Left lung (tissue), 10 donors: Measurements from ENCODE around the gene CAMK2G. TPM values are rescaled to one million over a fixed set of nuclear protein-coding genes. Genes with fewer than 3 reads are reported as not detected.

Source experiments
- ATAC-seq: fragments of 200-7000 bp; cut with Tn5 transposase; one replicate; pipeline ENCODE4 v1.9.1; 2020; ENCODE audit warnings: moderate library complexity
- DNase-seq, 4 donors: peaks; one replicate each; pipeline ENCODE4 v3.0.0-alpha.2; 2013 to 2020
- H3K27ac ChIP-seq, 2 donors: fragments of 200-600 bp; sonication (generic) in 1 of 2; one replicate each; pipeline versions ENCODE4 v1.5.0 to v1.8.0; 2020 to 2021
- H3K27me3 ChIP-seq, 2 donors: fragments of 200-600 bp; sonication (generic) in 1 of 2; one replicate each; pipeline versions ENCODE4 v1.5.0 to v1.8.0; 2020 to 2021
- H3K36me3 ChIP-seq, 2 donors: fragments of 200-600 bp; sonication (generic) in 1 of 2; one replicate each; pipeline versions ENCODE4 v1.5.0 to v1.8.0; 2020 to 2021
- H3K4me1 ChIP-seq, 2 donors: fragments of 200-600 bp; one replicate each; pipeline ENCODE4 v1.8.0; 2021
- H3K4me3 ChIP-seq, 2 donors: fragments of 200-600 bp; sonication (generic) in 1 of 2; one replicate each; pipeline versions ENCODE4 v1.5.0 to v1.8.0; 2020 to 2021; ENCODE audit warnings: mild to moderate bottlenecking in 1 of 2
- H3K9me3 ChIP-seq, 2 donors: fragments of 200-600 bp; sonication (generic) in 1 of 2; one replicate each; pipeline versions ENCODE4 v1.5.0 to v1.8.0; 2020 to 2021
- CTCF ChIP-seq, 2 donors: fragments of 200-600 bp; sonication (generic) in 1 of 2; IDR thresholded peaks; one replicate each; pipeline versions ENCODE4 v1.5.0 to v1.8.0; 2021; ENCODE audit warnings: antibody characterized with exemption in 2 of 2
- intact Hi-C, 2 donors: fragments of 100-400 bp; cut with DNase I; formaldehyde crosslinking; loops; one replicate each; pipeline versions ENCODE4 v1.11.2 to v1.14.2; 2022
- polyA plus RNA-seq, 6 donors: library from polyadenylated mRNA; unstranded; fragments of 120-200 nt; gene quantifications; one replicate each; pipeline ENCODE4 v1.2.1, GENCODE V29; 2013; ENCODE audit not compliant: insufficient read length in 6 of 6
- total RNA-seq, 2 donors: library from RNA; stranded (reverse); fragmentation: NEBNext Ultra II Directional; extraction: Animal tissue kit (Norgen Biotek cat#: 25700); gene quantifications; one replicate each; pipeline ENCODE4 v1.2.1, GENCODE V29; 2021
- donor health status: DM: no; HTN: yes; CAD: no.
- donor health status: DM: no; HTN: no; CAD: no.

The CAMK2G gene
- total and polyA plus RNA-seq, 8 donors: 28.9 to 44.5 (median 35.4) TPM

GRCh38 chr10:73873142-73873837 is 1.1 kb downstream of the CAMK2G start:
- no peaks in the 10 kb centered on the region for H3K27me3 ChIP-seq
- peak overlapping the region; percentile 72 to 73 for H3K4me3 ChIP-seq
- peaks cover 15 to 56% of the 10 kb centered on the region in 2 donors for H3K4me1 ChIP-seq
- no peak for DNase-seq
- TF ChIP-seq CTCF (IDR thresholded peaks at IDR 0.05): no peak
- H3K27ac ChIP-seq: peak overlapping the region in 1 of 2 donors; percentile 80
- H3K9me3 ChIP-seq: no peaks in the 10 kb centered on the region
- no peak for ATAC-seq
- peaks cover 0 to 11% of the 10 kb centered on the region in 2 donors for H3K36me3 ChIP-seq
- intact Hi-C loops: no loop called here

GRCh38 chr10:73872190-73872710 is 2.1 kb downstream of the CAMK2G start:
- Histone ChIP-seq H3K9me3 (no peaks in the 10 kb centered on the region), H3K4me3 (peak overlapping the region in 1 of 2 donors; percentile 73), H3K36me3 (peaks cover 0 to 15% of the 10 kb centered on the region in 2 donors), H3K27me3 (no peaks in the 10 kb centered on the region), H3K4me1 (peaks cover 15 to 67% of the 10 kb centered on the region in 2 donors), H3K27ac (peak overlapping the region in 1 of 2 donors; percentile 6)
- TF ChIP-seq CTCF (IDR thresholded peaks at IDR 0.05): no peak
- no peak for ATAC-seq
- intact Hi-C loops: no loop called here
- no peak for DNase-seq

- Histone ChIP-seq H3K4me3 (no peak overlapping the region), H3K27ac (peak overlapping the region in 1 of 2 donors; percentile 6), H3K4me1 (peaks cover 16 to 71% of the 10 kb centered on the region in 2 donors), H3K27me3 (no peaks in the 10 kb centered on the region), H3K36me3 (peaks cover 0 to 15% of the 10 kb centered on the region in 2 donors), H3K9me3 (no peaks in the 10 kb centered on the region)
- ATAC-seq: peak; percentile 36
- intact Hi-C loops: no loop called here
- no peak for TF ChIP-seq CTCF (IDR thresholded peaks at IDR 0.05)
- no peak for DNase-seq
These were observed 2.8 kb downstream of the CAMK2G start for GRCh38 chr10:73871295-73872189.

GRCh38 chr10:73868655-73869195 is 5.6 kb downstream of the CAMK2G start:
- no peak overlapping the region for H3K4me3 ChIP-seq
- peak overlapping the region in 1 of 2 donors; percentile 92 for H3K27ac ChIP-seq
- H3K4me1 ChIP-seq: peaks cover 24 to 80% of the 10 kb centered on the region in 2 donors
- peaks cover 0 to 18% of the 10 kb centered on the region in 2 donors for H3K36me3 ChIP-seq
- DNase-seq (no peak), ATAC-seq (no peak)
- H3K27me3 ChIP-seq: no peaks in the 10 kb centered on the region
- intact Hi-C loops: no loop called here
- no peaks in the 10 kb centered on the region for H3K9me3 ChIP-seq
- no peak for TF ChIP-seq CTCF (IDR thresholded peaks at IDR 0.05)
